Posterior cingulate gyrus (tissue), 11 donors: Measurements from ENCODE around the gene DLGAP4.

Experiments
- DNase-seq, 10 donors: peaks; one replicate each; pipeline versions ENCODE4 v3.0.0 to v3.0.0-alpha.2; 2020 to 2021; ENCODE audit warnings: mixed read lengths in 3 of 10
- intact Hi-C: fragments of 100-400 bp; cut with DNase I; formaldehyde crosslinking; loops from one replicate; pipeline ENCODE4 v1.15.1; 2023

The DLGAP4 gene

DNA sequence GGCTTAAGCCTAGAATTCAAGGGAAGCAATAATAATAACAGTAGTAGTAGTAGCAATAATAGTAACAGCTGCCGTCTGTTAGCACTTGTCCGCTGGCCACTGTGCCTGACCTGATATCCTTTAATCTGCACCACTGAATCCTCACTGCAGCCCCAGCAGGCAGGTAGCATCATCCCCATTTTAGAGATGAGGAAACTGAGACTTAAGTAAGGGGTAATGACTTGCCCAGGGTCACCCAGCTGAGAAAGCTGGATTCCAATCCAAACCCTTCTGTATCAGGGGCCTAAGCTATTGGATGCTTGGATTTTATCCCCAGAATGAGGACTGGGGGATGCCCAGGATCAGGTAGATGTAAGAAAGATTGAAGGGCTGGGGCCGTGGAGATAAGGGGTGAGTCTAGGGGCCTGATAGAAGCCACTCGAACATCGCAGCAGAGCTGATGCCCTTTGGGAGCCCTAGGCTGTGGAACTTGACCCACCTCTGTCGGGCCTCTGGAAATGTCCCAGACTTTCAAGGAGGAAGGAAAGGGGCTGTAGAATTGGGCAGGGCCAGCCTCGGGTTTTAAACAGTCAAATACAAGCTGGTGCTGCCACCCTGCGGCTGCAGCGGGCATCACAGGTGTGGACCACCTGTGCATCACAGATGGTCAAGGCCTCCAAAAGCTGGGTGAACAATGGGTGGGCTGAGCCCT lies 133.0 kb downstream of the DLGAP4 start:
- intact Hi-C loops, result loop anchor here (1.0 kb wide), 1 partner anchor 236 kb away; no protein-coding TSS in a partner anchor

DNA sequence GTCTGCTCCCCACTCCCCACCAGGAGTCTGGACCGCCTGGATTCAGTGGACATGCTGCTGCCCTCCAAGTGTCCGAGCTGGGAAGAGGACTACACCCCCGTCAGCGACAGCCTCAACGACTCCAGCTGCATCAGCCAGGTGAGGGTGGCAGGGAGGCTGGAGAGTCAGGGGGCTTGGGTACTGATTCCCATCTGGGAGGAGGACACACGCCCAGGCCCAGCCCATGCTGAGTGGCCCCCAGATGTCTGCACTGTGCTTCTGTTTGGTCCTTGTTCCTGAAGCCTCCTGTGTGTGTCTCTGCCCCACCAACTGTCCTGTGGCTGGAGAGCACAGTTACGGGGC lies 133.6 kb downstream of the DLGAP4 start:
- DNase-seq, result no peak
- intact Hi-C loops, result loop anchor here (1.0 kb wide), 1 partner anchor 236 kb away; no protein-coding TSS in a partner anchor

More for the DNA sequence above, 133.0 kb downstream of the DLGAP4 start:
- peak; percentile 53 to 95 (median 79) for DNase-seq

DNA sequence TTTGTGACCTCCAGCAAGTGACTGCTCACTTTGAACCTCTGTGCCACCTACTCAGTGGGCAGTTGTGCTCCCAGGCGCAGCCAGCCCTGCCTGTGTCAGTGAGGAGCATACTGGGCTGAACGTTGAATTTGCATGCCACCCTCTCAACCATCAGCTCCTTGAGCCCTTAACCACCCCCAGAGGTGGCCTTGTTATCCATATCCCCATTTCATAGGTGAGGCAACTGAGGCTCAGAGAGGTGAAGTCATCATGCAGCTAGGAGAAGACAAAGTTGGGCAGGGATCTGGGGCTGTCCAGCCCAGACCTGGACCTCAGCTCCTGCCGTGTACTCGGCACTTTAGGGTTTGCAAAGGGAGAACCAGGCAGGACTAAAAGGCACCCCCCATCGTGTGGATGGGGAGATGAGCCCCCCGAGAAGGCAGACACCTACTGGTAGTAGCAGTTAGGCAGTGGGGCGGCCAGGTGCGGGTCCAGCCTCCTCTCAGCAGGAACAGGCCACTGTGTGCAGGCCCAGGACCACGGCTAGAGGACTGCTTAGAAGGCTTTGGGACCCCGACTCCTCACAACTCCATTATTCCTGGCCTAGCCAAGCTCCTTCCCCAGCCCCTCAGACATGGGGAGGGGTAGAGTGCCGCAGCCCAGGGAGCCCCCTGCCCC lies 134.4 kb downstream of the DLGAP4 start:
- intact Hi-C loops, result no loop called here
- DNase-seq, result no peak

DNA sequence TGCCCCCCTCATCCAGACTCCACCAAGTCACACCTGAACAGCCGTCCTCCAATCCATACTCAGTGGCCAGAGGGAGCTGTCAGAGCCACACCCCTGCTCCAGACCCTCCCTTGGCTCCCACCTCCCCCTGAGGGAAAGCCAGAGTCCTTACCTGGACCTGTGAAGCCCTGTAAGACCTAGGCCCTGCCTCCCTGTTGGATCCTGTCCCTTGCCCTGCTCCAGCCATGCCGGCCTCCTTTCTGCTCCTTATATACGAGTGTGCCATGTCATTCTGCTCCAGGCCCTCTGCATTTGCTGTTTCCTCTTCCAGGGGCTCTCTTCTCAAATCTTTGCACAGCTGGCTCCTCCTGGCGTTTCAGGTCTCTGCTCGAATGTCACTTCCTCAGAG lies 134.9 kb downstream of the DLGAP4 start:
- intact Hi-C loops, result no loop called here
- no peak for DNase-seq

DNA sequence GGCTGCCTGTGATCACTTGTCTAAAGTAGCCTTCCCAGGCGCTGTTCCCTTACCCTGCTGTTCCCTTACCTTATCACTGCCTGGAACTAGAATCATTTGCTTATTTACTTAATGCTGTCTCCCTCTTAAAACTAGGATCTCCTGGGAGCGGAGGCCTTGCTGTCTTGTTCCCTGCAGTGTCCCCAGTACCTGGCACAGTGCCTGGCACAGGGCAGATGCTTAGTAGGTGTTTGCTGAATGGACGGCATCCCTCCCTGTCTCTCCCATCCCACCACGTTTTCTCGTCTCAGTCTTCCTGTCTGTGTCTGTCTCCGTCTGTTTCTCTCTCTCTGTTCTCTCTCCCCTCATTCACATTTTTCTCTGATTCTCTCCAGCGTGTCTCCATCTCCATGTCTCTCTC lies 135.3 kb downstream of the DLGAP4 start:
- peak in 7 of 10 donors; percentile 62 to 92 (median 72) for DNase-seq
- intact Hi-C loops, result no loop called here

DNA sequence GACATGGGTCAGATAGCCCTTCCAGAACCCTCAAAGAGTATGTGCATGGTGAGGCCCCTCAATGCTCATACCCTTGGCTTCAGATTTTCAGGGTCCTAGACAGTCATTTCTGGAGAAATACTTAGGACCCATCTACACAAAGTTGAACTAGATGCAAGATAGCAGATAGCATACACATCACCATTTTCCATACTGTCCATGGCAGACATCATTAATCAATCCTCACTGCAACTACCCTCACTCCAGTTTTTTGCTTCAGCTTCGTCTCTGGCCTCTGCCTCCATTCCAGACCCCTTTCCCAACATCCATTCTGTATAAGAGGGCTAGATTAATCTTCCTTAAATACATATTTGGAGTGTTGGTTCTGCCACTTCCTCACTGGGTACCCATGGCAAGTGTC lies 139.7 kb downstream of the DLGAP4 start:
- no peak for DNase-seq
- intact Hi-C loops, result no loop called here

DNA sequence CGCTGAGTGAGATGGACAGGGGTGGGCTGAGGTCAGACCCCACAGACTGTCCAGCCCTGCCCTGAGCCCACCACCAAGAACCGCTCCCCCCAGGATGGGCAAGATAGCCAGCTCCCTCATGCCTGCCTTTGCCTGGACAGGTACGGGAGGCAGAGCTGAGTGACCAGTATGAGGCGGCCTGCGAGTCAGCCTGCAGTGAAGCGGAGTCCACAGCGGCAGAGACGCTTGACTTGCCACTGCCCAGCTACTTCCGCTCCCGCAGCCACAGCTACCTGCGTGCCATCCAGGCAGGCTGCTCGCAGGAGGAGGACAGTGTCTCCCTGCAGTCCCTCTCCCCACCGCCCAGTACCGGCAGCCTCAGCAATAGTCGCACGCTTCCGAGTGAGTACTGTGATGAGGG lies 140.4 kb downstream of the DLGAP4 start:
- DNase-seq, result peak in 1 of 10 donors; percentile 64
- intact Hi-C loops, result no loop called here

DNA sequence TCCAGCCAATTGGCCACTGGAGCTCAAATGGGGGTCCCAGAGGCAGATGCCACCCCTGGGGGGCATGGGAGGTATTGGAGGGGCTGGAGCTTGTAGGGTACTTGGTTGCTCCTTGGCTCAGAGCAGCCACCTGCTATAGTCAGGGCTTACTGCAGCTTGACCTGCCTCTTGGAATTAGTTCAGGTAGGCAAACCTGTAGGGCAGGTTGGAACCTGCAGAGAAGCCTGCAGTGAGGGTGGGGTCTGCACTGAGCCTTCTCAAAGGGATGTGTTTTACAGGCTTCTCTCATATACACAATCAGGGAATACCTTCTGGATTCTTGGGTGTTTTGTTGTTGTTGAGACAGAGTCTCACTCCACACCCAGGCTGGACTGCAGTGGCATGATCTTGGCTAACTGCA lies 141.0 kb downstream of the DLGAP4 start:
- intact Hi-C loops, result no loop called here
- no peak for DNase-seq

DNA sequence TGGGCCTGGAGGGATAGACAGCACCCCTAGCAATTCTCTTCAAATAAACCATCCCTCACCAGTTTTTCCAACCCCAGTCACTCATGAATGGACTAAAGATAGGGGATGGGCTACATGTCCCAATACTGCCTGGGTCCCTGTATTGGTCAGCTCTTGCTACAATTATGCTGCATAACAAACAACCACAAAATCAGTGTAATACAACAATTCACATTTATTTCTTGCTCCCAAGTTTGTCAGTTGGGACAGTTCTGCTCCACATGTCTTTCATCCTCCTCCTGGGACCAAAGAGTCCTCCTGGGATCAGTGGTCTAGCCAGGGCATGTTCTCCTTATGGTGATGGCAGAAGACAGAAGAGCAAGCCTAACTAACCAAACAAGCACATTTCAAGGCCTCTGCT lies 143.5 kb downstream of the DLGAP4 start:
- intact Hi-C loops, result no loop called here
- no peak for DNase-seq

DNA sequence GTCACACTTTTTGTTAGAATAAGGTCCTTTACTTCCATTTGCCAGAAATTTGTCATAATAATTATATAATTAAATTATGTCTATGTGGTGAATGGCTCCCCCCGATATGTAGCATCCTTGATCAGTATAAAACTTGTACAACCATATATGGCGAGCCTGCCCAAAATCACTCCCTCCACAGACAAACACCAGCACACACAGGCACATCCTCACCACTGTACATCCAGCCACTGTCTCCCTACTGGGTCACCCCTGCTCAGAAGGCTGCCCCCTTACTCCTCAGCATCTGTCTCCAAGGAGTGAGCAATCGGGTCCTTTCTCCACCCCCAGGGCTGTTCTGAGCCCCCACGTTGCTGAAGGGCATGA lies 148.2 kb downstream of the DLGAP4 start:
- DNase-seq, result no peak
- intact Hi-C loops, result no loop called here

DNA sequence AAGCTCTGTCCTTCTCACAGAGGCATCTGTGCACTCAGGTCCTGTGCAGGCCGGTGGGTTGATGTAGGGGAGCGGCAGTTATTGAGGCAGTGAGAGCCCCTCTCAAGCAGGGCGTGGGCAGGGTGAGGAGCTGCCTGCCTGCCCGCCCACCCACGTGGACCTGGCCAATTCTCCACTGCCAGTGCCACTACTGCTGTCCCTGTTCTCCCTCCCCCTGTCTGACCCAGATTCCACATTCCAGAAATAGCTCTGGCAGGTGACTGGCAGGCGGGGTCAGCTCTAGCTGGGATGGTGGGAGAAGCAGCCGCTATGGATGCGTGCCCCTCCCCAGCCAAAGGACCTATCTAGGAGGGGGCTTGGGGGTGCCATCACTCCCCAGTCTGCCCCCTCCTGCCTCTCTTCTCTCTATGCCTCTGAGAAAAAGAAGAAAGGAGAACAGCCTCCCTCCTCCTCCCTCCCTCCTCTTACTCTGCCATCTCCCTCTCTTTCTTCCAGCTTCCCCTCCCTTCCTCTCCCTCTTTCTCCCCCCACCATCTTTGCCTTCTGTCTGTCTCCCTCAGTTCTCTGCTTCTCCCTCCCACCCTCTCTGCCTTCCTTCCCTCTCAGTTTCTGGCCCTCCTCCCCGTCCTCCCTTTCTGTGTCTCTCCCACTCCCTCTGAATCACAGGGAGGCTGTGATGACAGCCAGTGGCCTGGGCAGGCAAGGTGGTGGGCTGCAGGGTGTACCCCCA lies 148.7 kb downstream of the DLGAP4 start:
- DNase-seq, result peak in 8 of 10 donors; percentile 48 to 95 (median 68)
- intact Hi-C loops, result no loop called here

DNA sequence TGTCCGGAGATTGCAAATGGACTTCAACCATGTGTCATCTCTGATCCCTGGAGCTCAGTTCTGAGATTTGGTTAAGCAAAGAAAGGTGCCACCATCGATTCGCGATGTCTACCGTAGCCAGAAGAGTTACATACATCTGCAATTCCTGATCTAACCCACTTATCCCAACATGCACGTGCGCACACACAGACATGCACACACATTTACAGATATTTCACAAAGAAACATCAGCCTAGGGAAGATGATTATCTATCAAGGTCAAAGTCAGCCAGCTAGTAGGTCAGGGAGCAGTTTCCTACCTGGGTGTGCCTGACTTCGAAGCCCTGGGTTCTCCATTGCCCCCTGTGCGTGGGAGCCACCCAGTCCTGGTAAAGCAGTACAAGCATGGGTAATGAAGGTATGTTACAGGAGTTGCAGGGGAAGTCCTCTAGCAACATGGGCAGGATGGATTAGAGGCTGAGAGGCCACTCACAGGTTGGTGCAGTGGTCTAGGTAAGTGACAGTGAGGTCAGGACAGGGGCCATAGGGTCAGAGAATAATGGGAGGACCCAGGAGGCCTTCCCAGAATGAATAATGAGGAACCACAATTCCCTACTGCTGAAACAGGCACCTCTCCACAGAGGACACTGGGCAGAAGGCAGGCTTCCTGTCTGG lies 150.0 kb downstream of the DLGAP4 start:
- no peak for DNase-seq
- intact Hi-C loops, result no loop called here

DNA sequence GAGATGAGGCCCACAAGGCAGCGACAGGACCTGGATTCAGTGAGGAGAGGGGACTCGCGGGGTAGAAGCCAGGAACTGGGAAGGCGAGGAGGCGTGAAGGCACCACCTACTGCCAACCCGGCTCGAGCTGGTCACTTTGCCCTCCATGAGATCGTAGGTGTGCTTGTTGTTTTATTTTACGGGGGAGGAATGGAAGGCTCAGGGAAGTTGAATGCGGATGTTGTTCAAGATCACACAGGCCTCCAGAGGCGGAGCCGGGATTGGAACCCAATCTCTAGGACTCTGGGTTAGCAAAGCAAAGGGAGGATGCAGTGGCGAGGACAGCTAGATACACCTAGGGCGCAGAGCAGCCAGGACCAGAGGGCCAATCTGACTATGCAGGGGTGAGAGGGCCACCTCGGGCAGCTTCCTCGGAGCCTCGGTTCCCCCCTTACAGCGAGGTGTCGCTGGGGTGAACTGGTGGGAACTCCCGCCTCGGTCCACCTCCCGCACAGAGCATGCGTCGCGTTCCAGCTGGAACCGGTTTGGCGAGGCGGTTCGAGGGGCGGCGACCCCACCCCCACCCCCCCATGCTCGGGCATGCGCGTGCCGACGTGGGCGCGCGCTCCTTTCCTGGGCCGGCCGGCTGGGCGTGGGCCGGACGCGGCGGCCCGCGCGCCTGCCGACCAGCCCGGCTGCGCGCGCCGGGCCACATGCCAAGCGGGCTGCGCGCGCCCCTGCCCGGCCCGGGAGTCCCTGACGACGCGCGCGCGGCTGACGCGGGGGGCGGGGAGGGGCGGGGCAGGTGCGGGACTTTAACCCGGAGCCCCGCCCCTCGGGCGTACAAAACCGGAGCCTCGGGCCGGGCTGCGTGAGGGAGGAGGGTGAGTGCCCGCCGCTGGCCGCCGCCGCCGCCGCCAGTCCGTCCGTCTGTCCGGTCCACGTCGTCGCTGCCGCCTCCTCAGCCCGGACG lies 154.8 kb downstream of the DLGAP4 start:
- DNase-seq, result peak; percentile 74 to 97 (median 86)
- intact Hi-C loops, result loop anchor here (10.0 kb wide), 1 partner anchor 144 kb away; the partner anchor contains the start of gene RAB5IF

DNA sequence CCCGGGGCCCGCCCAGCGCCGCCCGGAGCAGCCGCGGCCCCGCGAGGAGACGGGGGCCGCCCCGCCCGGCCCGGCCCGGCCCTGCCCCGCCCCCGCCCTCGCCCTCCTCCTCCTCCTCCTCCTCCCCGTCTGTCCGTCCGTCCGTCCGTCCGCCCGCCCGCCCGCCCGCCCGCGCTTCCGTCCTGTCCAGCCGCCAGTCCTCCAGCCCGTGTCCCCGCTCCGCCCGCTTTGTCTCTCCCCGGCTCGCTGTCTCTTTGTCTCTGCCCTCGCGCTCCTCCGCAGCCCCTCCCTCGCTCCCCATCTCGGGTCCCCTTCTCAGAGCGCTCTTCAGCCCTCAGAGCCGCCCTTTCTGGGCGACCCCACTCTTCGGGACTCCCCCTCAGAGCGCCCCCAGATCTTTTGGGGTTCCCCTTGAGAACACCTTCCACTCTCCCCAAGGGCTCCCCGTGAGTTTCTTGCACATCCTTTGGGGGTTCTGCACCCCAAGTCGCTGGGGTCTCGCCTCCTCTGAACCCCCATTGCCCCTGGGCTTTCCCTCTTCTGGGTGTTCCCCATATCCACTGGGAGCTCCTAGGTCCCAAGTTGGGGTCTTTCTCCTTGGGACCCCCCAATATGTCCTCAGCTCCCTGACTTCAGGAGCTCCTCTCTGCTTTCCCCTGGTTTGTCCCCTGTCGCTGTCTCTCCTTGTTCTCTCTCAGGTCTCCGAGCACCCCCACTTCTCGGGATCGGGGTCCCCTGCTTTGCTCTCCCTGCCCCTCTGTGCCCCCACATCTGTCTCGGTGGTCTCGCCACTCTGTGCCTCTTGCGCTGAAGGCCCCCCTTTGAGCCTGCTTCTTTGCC lies 155.7 kb downstream of the DLGAP4 start:
- DNase-seq, result peak in 2 of 10 donors; percentile 35 to 82
- intact Hi-C loops, result loop anchor here (10.0 kb wide), 1 partner anchor 143 kb away; the partner anchor contains the start of gene RAB5IF

DNA sequence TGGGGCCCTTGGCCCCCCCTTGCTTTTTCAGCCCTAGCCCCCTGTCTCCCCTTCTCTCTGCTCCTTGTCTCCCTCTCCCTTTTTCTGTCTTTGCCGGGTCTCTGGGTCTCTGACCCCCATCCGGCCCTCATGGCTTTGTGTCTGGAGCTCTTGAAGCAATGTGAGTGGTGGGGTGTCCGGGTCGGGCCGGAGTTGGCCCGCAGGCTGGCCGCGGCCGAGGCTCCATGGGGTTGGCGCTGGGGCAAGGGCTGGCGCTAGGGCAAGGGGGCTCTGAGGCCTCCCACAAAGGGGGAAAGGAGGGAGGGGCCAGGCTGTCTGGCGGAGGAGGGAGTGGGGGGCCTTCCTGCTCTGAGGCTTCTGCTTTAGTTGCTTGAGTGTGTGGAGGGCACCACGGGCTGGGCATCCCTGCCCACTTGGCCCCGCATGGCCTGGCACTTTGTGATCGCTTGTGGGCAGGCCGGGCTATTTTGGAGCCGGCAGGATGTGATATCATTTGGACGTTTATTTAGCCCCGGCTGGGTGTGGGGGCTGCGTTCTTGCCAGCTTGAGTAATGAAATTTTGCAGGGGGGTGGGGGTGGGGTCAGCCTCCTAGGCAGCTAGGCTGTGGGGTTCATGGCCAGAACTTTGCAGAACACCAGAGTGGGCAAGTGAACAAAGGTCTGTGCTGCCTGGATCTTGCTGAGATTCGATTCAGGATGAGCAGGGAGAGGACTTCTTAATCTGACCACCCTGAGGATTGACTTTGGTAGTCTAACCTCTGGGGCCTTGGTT lies 156.5 kb downstream of the DLGAP4 start:
- intact Hi-C loops, result loop anchor here (10.0 kb wide), 1 partner anchor 142 kb away; the partner anchor contains the start of gene RAB5IF
- peak in 3 of 10 donors; percentile 45 to 78 (median 46) for DNase-seq

DNA sequence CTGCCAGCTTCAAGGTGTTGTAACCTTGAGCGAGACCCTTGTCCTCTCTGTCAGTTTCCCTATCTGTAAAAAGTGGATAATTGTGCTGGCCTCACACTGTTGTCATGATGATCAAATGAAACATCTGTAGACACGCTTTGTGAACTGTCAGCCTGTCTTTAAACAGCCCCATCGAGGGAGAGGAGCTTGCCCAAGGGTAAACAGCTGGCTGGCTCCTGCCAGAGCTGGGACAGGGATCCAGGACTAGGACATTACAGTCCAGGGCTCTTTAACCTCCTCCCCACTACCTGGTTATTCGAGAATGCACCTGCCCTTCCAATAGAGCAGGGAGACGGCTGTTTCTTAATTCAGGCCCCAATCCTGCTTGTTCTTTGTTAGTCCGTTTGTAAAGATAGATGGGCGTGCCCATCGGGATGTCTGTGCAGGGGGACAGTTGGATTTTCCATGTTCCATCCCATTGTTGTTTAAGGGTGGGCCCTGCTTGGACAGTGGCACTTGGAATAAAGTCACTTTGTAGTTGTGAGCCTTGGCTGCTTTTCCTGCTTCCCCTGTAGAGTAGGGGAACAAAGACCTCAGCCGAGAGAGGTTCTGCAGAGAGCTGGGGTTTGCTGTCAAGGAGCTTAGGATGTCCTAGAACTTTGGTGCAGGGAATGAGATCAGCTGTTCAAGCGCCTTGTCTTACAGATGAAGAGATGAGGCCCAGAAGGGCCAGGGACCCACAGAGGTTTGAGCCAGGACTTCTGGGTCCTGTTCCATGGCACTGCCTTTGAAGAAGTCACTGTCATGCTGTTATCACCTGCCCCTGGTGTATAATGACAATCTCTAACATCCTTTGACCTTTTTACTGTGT lies 157.3 kb downstream of the DLGAP4 start:
- intact Hi-C loops, result loop anchor here (10.0 kb wide), 1 partner anchor 141 kb away; the partner anchor contains the start of gene RAB5IF

More for the DNA sequence above, 157.3 kb downstream of the DLGAP4 start:
- no peak for DNase-seq
